Choroid plexus epithelial cell (primary cell): ENCODE results near the gene FABP7.

Source experiments
- DNase-seq: peaks from one replicate; pipeline ENCODE4 v3.0.0-alpha.2; 2010; ENCODE audit warnings: low read depth
- H3K4me3 ChIP-seq: 2 replicates; pipeline ENCODE4 v1.5.1; 2011; ENCODE audit warnings: low read depth, mild to moderate bottlenecking, control low read depth, low read length, moderate library complexity
- TF ChIP-seq, protein P1 (sequence below): conservative IDR thresholded peaks from 2 replicates; pipeline ENCODE4 v1.5.1; 2011; ENCODE audit warnings: low read depth, mild to moderate bottlenecking, control low read depth, inconsistent platforms, low read length, moderate library complexity

FABP7 gene

DNA sequence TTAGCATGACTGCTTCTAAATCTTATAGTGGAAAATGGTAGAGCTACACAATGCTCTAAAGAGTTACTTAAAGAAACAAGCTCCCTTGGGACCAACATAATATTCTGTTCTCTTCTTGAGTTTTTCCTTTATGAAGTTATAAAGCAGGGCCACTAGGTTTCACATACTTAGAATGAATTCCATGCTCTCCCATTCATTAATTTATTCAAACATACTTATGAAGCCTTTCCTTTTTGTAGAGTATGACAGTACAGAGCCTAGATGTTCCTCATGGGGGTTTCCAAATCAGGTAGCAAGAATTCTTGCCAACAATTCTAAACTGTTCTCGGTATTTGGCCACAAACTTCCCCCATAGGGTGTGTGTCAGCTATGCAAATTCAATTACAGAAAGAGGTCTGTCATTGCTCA is 20.6 kb upstream of the FABP7 start:
- no peak overlapping the region for H3K4me3 ChIP-seq
- no peak for DNase-seq
- TF ChIP-seq, protein P1, sequence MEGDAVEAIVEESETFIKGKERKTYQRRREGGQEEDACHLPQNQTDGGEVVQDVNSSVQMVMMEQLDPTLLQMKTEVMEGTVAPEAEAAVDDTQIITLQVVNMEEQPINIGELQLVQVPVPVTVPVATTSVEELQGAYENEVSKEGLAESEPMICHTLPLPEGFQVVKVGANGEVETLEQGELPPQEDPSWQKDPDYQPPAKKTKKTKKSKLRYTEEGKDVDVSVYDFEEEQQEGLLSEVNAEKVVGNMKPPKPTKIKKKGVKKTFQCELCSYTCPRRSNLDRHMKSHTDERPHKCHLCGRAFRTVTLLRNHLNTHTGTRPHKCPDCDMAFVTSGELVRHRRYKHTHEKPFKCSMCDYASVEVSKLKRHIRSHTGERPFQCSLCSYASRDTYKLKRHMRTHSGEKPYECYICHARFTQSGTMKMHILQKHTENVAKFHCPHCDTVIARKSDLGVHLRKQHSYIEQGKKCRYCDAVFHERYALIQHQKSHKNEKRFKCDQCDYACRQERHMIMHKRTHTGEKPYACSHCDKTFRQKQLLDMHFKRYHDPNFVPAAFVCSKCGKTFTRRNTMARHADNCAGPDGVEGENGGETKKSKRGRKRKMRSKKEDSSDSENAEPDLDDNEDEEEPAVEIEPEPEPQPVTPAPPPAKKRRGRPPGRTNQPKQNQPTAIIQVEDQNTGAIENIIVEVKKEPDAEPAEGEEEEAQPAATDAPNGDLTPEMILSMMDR, result no peak

DNA sequence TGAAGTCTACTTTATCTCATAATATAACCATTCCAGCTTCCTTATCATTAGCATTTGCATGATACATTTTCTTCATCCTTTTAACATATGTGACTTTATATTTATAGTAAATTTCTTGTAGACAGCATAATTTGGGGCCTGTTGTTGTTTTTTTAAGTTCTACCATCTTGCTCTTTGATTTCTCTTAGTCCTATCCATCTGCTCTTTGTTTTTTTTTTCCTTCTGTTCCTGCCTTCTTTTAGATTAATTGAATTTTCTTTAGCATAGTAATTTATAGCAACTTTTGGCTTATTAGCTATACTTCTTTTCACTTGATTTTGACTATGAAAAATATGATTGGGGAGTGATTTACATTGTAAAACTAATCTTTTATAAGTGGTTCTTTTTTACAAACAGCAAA is 19.2 kb upstream of the FABP7 start:
- TF ChIP-seq, protein P1, result no peak
- H3K4me3 ChIP-seq, result no peak overlapping the region
- DNase-seq, result no peak

DNA sequence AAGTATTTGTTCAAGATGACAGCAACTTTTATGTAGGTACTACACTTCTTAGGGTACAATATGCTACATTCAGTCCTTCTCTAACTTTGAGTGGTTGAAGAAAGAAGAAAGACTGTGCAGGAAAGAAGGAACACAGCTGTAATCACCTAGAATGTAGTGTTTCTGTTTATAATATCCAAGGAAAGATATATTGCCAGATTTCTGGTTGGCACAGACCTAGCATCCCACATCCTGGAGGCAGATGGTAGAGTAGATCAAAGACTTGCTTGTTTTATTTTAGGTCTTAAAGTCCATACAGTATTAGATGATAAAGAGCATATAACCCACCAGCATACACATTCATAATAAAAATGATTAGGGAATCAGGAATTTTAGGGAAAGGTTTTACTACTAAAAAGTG is 13.3 kb upstream of the FABP7 start:
- TF ChIP-seq, protein P1, result no peak
- H3K4me3 ChIP-seq, result no peak overlapping the region
- no peak for DNase-seq

DNA sequence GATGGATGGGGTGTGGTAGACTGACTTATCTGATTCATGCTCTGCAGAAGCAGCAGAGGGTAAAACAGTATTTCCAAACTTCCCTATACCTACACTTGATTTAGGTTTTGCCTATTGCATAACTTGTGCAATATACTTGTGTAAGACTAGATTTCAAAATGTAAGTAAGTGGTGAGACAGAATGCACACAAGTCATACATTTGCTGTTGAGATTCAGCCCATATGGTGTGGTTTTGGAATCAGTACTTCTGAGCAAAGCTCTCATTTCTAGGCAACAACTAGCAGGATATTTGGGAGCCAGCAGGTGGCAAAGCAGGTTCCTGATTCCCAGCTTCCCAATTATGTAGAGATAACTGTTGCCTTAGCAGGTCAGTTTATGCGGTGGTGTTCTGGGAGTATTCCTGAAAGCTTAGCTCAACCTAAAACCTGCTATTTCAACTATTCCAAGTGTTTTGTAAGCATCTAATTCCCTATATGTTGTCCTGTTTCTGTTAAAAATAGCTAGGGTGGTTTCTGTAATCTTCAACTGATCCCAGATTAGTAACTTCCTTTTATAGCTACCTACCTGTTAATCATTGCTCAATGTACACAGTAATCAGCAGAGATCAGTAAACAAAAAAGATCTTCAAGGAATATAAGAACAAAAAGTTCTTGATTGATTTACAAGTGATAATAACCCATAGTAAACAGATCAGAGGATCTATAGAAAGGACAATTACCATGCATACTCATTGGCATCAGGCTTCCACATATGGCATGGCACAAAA is 8.5 kb upstream of the FABP7 start:
- TF ChIP-seq, protein P1, result no peak
- H3K4me3 ChIP-seq, result no peak overlapping the region
- no peak for DNase-seq

DNA sequence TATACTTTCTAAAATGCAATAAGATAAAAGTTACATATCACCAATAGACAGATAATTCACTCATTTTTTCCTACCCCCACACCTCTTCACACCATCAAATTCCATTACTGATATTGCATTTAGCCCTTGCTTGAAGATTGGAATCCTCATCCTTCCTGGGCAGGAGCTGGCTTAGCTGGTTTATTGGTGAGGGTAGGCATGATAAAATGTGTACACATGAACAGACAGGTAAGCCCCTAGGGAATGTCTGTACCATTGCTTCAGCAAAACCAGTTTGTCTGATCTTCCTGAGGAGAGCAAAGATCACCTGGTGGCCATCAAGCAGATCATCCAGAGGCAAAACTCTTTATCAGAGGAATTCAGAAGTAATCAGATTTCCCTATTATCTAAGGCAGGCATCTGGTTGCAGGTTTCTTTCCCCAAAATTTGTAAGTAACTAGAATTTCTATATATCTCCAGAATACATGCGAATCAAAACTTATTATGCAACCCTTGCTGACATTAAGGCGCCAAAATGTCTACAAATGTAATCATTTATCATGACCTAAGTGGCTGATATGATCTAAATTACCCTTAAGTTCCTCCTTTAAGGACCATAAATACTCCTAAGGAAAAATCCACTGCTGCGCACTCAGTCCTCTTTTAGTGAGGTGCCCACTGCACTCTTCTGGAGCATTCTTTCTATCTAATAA is 6.6 kb upstream of the FABP7 start:
- TF ChIP-seq, protein P1, result no peak
- H3K4me3 ChIP-seq, result no peak overlapping the region
- no peak for DNase-seq

DNA sequence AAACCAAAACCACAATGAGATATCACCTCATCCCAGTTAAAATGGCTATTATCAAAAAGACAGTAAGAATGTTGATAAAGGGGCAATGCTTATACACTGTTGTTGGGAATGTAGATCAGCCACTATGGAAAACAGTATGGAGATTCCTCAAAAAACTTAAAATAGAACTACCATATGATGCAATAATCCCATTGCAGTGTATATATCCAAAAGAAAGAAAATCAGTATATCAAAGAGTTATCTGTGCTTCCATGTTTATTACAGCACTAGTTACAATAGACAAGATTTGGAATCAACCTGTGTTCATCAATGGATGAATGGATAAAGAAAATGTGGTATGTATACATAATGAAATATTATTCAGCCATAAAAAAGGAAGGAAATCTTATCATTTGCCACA is 3.5 kb upstream of the FABP7 start:
- TF ChIP-seq, protein P1, result no peak
- H3K4me3 ChIP-seq, result no peak overlapping the region
- no peak for DNase-seq
